ENCODE results near the gene RAI1. TPM values are rescaled to one million over a fixed set of nuclear protein-coding genes. Genes with fewer than 3 reads are reported as not detected.
"Not testable (repeated sequence)": the region's sequence is repeated elsewhere in the genome, so short reads cannot be mapped to it uniquely, and the experiment has no call there.

RAI1 gene
- total and polyA plus RNA-seq, 2 donors = 4.3 to 10.9 TPM

- no peak for DNase-seq (ENCODE audit: low read depth in 6 of 9, low spot score in 9 of 9)
- Histone ChIP-seq H3K4me3 (ENCODE audit: low read length in 2 of 2) (no peak overlapping the region), H3K27me3 (ENCODE audit: control insufficient read depth in 2 of 2, insufficient read depth in 1 of 2, low read length in 1 of 2) (no peaks in the 10 kb centered on the region), H3K9me3 (ENCODE audit: control insufficient read depth in 2 of 2, insufficient read depth in 1 of 2, low read length in 1 of 2) (no peaks in the 10 kb centered on the region), H3K27ac (ENCODE audit: low read depth in 1 of 2, low read length in 1 of 2) (no peak overlapping the region), H3K36me3 (ENCODE audit: control insufficient read depth in 2 of 2, insufficient read depth in 2 of 2, low read length in 1 of 2) (no peaks in the 10 kb centered on the region), H3K4me1 (ENCODE audit: control insufficient read depth in 2 of 2, insufficient read depth in 2 of 2, low read length in 2 of 2) (peaks cover 10 to 39% of the 10 kb centered on the region in 2 donors)
- 96% methylated on average over 2 of the region's 2 CpGs for WGBS
These were observed 3.8 kb upstream of the RAI1 start for GRCh38 chr17:17677299-17678040.

GRCh38 chr17:17678063-17678699, 3.1 kb upstream of the RAI1 start:
- H3K9me3 ChIP-seq (ENCODE audit: control insufficient read depth in 2 of 2, insufficient read depth in 1 of 2, low read length in 1 of 2); H3K4me3 ChIP-seq (ENCODE audit: low read length in 2 of 2); H3K36me3 ChIP-seq (ENCODE audit: control insufficient read depth in 2 of 2, insufficient read depth in 2 of 2, low read length in 1 of 2); H3K27ac ChIP-seq (ENCODE audit: low read depth in 1 of 2, low read length in 1 of 2); H3K27me3 ChIP-seq (ENCODE audit: control insufficient read depth in 2 of 2, insufficient read depth in 1 of 2, low read length in 1 of 2); DNase-seq (ENCODE audit: low read depth in 6 of 9, low spot score in 9 of 9): not testable (repeated sequence)
- H3K4me1 ChIP-seq (ENCODE audit: control insufficient read depth in 2 of 2, insufficient read depth in 2 of 2, low read length in 2 of 2) = peaks cover 12 to 36% of the 10 kb centered on the region in 2 donors
- WGBS = 96% methylated on average over 5 of the region's 5 CpGs

GRCh38 chr17:17679243-17679642, 2.0 kb upstream of the RAI1 start:
- Histone ChIP-seq H3K9me3 (ENCODE audit: control insufficient read depth in 2 of 2, insufficient read depth in 1 of 2, low read length in 1 of 2) (no peaks in the 10 kb centered on the region), H3K27me3 (ENCODE audit: control insufficient read depth in 2 of 2, insufficient read depth in 1 of 2, low read length in 1 of 2) (no peaks in the 10 kb centered on the region), H3K4me3 (ENCODE audit: low read length in 2 of 2) (no peak overlapping the region), H3K27ac (ENCODE audit: low read depth in 1 of 2, low read length in 1 of 2) (no peak overlapping the region), H3K4me1 (ENCODE audit: control insufficient read depth in 2 of 2, insufficient read depth in 2 of 2, low read length in 2 of 2) (peaks cover 15 to 38% of the 10 kb centered on the region in 2 donors), H3K36me3 (ENCODE audit: control insufficient read depth in 2 of 2, insufficient read depth in 2 of 2, low read length in 1 of 2) (no peaks in the 10 kb centered on the region)
- no peak for DNase-seq (ENCODE audit: low read depth in 6 of 9, low spot score in 9 of 9)
- WGBS = 98% methylated on average over 6 of the region's 6 CpGs

- H3K36me3 ChIP-seq (ENCODE audit: control insufficient read depth in 2 of 2, insufficient read depth in 2 of 2, low read length in 1 of 2) = no peaks in the 10 kb centered on the region
- H3K9me3 ChIP-seq (ENCODE audit: control insufficient read depth in 2 of 2, insufficient read depth in 1 of 2, low read length in 1 of 2) = no peaks in the 10 kb centered on the region
- no peaks in the 10 kb centered on the region for H3K27me3 ChIP-seq (ENCODE audit: control insufficient read depth in 2 of 2, insufficient read depth in 1 of 2, low read length in 1 of 2)
- peaks cover 15 to 39% of the 10 kb centered on the region in 2 donors for H3K4me1 ChIP-seq (ENCODE audit: control insufficient read depth in 2 of 2, insufficient read depth in 2 of 2, low read length in 2 of 2)
- no peak for DNase-seq (ENCODE audit: low read depth in 6 of 9, low spot score in 9 of 9)
- H3K27ac ChIP-seq (ENCODE audit: low read depth in 1 of 2, low read length in 1 of 2) = no peak overlapping the region
- no peak overlapping the region for H3K4me3 ChIP-seq (ENCODE audit: low read length in 2 of 2)
- 97% methylated on average over 6 of the region's 6 CpGs for WGBS
These were observed 1.5 kb upstream of the RAI1 start for GRCh38 chr17:17679748-17680147.

- Histone ChIP-seq H3K4me1 (ENCODE audit: control insufficient read depth in 2 of 2, insufficient read depth in 2 of 2, low read length in 2 of 2) (peaks cover 18 to 43% of the 10 kb centered on the region in 2 donors), H3K36me3 (ENCODE audit: control insufficient read depth in 2 of 2, insufficient read depth in 2 of 2, low read length in 1 of 2) (no peaks in the 10 kb centered on the region), H3K9me3 (ENCODE audit: control insufficient read depth in 2 of 2, insufficient read depth in 1 of 2, low read length in 1 of 2) (no peaks in the 10 kb centered on the region), H3K4me3 (ENCODE audit: low read length in 2 of 2) (peak overlapping the region in 1 of 2 donors; percentile 83), H3K27me3 (ENCODE audit: control insufficient read depth in 2 of 2, insufficient read depth in 1 of 2, low read length in 1 of 2) (no peaks in the 10 kb centered on the region), H3K27ac (ENCODE audit: low read depth in 1 of 2, low read length in 1 of 2) (no peak overlapping the region)
- 54% methylated on average over 12 of the region's 12 CpGs for WGBS
- DNase-seq (ENCODE audit: low read depth in 6 of 9, low spot score in 9 of 9) = no peak
These were observed 626 bp upstream of the RAI1 start for GRCh38 chr17:17680477-17681186.

GRCh38 chr17:17681744-17682292, 560 bp downstream of the RAI1 start:
- 1% methylated on average over 68 of the region's 68 CpGs for WGBS
- Histone ChIP-seq H3K9me3 (ENCODE audit: control insufficient read depth in 2 of 2, insufficient read depth in 1 of 2, low read length in 1 of 2) (no peaks in the 10 kb centered on the region), H3K27ac (ENCODE audit: low read depth in 1 of 2, low read length in 1 of 2) (peak overlapping the region; percentile 23 to 92), H3K27me3 (ENCODE audit: control insufficient read depth in 2 of 2, insufficient read depth in 1 of 2, low read length in 1 of 2) (no peaks in the 10 kb centered on the region), H3K4me1 (ENCODE audit: control insufficient read depth in 2 of 2, insufficient read depth in 2 of 2, low read length in 2 of 2) (peaks cover 11 to 42% of the 10 kb centered on the region in 2 donors), H3K4me3 (ENCODE audit: low read length in 2 of 2) (peak overlapping the region; percentile 74 to 83), H3K36me3 (ENCODE audit: control insufficient read depth in 2 of 2, insufficient read depth in 2 of 2, low read length in 1 of 2) (no peaks in the 10 kb centered on the region)
- peak in 3 of 9 donors; percentile 41 to 71 (median 47) for DNase-seq (ENCODE audit: low read depth in 6 of 9, low spot score in 9 of 9)

- H3K9me3 ChIP-seq (ENCODE audit: control insufficient read depth in 2 of 2, insufficient read depth in 1 of 2, low read length in 1 of 2) = no peaks in the 10 kb centered on the region
- H3K4me3 ChIP-seq (ENCODE audit: low read length in 2 of 2) = peak overlapping the region; percentile 74 to 83
- peak overlapping the region; percentile 79 to 92 for H3K27ac ChIP-seq (ENCODE audit: low read depth in 1 of 2, low read length in 1 of 2)
- no peaks in the 10 kb centered on the region for H3K36me3 ChIP-seq (ENCODE audit: control insufficient read depth in 2 of 2, insufficient read depth in 2 of 2, low read length in 1 of 2)
- DNase-seq (ENCODE audit: low read depth in 6 of 9, low spot score in 9 of 9) = peak in 2 of 9 donors; percentile 38 to 61
- H3K27me3 ChIP-seq (ENCODE audit: control insufficient read depth in 2 of 2, insufficient read depth in 1 of 2, low read length in 1 of 2) = no peaks in the 10 kb centered on the region
- H3K4me1 ChIP-seq (ENCODE audit: control insufficient read depth in 2 of 2, insufficient read depth in 2 of 2, low read length in 2 of 2) = peaks cover 8 to 39% of the 10 kb centered on the region in 2 donors
- under 1% methylated on average over 49 of the region's 49 CpGs for WGBS
These were observed 1.1 kb downstream of the RAI1 start for GRCh38 chr17:17682293-17682736.

- peak in 3 of 9 donors; percentile 54 to 76 (median 54) for DNase-seq (ENCODE audit: low read depth in 6 of 9, low spot score in 9 of 9)
- H3K4me1 ChIP-seq (ENCODE audit: control insufficient read depth in 2 of 2, insufficient read depth in 2 of 2, low read length in 2 of 2) = peaks cover 8 to 39% of the 10 kb centered on the region in 2 donors
These were observed 1.8 kb downstream of the RAI1 start for GRCh38 chr17:17682737-17683680.

More at GRCh38 chr17:17682737-17683680, 1.8 kb downstream of the RAI1 start:
- H3K9me3 ChIP-seq (ENCODE audit: control insufficient read depth in 2 of 2, insufficient read depth in 1 of 2, low read length in 1 of 2) = no peaks in the 10 kb centered on the region
- H3K27ac ChIP-seq (ENCODE audit: low read depth in 1 of 2, low read length in 1 of 2) = peak overlapping the region; percentile 79 to 92
- no peaks in the 10 kb centered on the region for H3K27me3 ChIP-seq (ENCODE audit: control insufficient read depth in 2 of 2, insufficient read depth in 1 of 2, low read length in 1 of 2)
- 7% methylated on average over 57 of the region's 57 CpGs for WGBS
- no peaks in the 10 kb centered on the region for H3K36me3 ChIP-seq (ENCODE audit: control insufficient read depth in 2 of 2, insufficient read depth in 2 of 2, low read length in 1 of 2)
- peak overlapping the region; percentile 74 to 83 for H3K4me3 ChIP-seq (ENCODE audit: low read length in 2 of 2)
